GM21723 (cell line): ENCODE results near the gene ST6GALNAC3.

Experiments
- ATAC-seq: cut with Tn5 transposase; IDR thresholded peaks from one replicate; pipeline ENCODE4 v1.9.1; 2021; ENCODE audit warnings: mild to moderate bottlenecking, moderate library complexity; ENCODE audit not compliant: unreplicated experiment

ST6GALNAC3 gene

GRCh38 chr1:76554283-76554682 lies 479.7 kb downstream of the ST6GALNAC3 start:
- ATAC-seq: no peak

- ATAC-seq: no peak
These were observed 487.7 kb downstream of the ST6GALNAC3 start for GRCh38 chr1:76562292-76562691.

GRCh38 chr1:76568573-76569238 lies 494.2 kb downstream of the ST6GALNAC3 start:
- no peak for ATAC-seq

- ATAC-seq: no peak
These were observed 496.7 kb downstream of the ST6GALNAC3 start for GRCh38 chr1:76571248-76571647.

- ATAC-seq: no peak
These were observed 497.7 kb downstream of the ST6GALNAC3 start for GRCh38 chr1:76572229-76572628.

- ATAC-seq: no peak
These were observed 502.5 kb downstream of the ST6GALNAC3 start for GRCh38 chr1:76576876-76577524.

GRCh38 chr1:76577525-76578185 lies 503.1 kb downstream of the ST6GALNAC3 start:
- ATAC-seq: no peak

- ATAC-seq: no peak
These were observed 505.7 kb downstream of the ST6GALNAC3 start for GRCh38 chr1:76580206-76580605.

- ATAC-seq: no peak
These were observed 507.2 kb downstream of the ST6GALNAC3 start for GRCh38 chr1:76581712-76582111.

- no peak for ATAC-seq
These were observed 508.8 kb downstream of the ST6GALNAC3 start for GRCh38 chr1:76583235-76583868.

GRCh38 chr1:76583875-76584477 lies 509.4 kb downstream of the ST6GALNAC3 start:
- ATAC-seq: no peak

GRCh38 chr1:76585980-76586674 lies 511.6 kb downstream of the ST6GALNAC3 start:
- no peak for ATAC-seq

- ATAC-seq: no peak
These were observed 512.7 kb downstream of the ST6GALNAC3 start for GRCh38 chr1:76587212-76587611.

- ATAC-seq: no peak
These were observed 516.9 kb downstream of the ST6GALNAC3 start for GRCh38 chr1:76591461-76591860.

- no peak for ATAC-seq
These were observed 517.4 kb downstream of the ST6GALNAC3 start for GRCh38 chr1:76591963-76592362.

- ATAC-seq: no peak
These were observed 518.6 kb downstream of the ST6GALNAC3 start for GRCh38 chr1:76593141-76593540.

- no peak for ATAC-seq
These were observed 519.1 kb downstream of the ST6GALNAC3 start for GRCh38 chr1:76593618-76594017.

GRCh38 chr1:76595024-76595423 lies 520.5 kb downstream of the ST6GALNAC3 start:
- no peak for ATAC-seq

- no peak for ATAC-seq
These were observed 526.9 kb downstream of the ST6GALNAC3 start for GRCh38 chr1:76601465-76601864.

GRCh38 chr1:76607717-76608116 lies 533.2 kb downstream of the ST6GALNAC3 start:
- ATAC-seq: no peak
